Caco-2 (cell line): ENCODE data around the gene CTNNA2. TPM values are rescaled to one million over a fixed set of nuclear protein-coding genes. Genes with fewer than 3 reads are reported as not detected.

Experiments used
- BruUV-seq: library from RNA; stranded (reverse); fragments of 400-500 nt; replicated peaks from 2 replicates; lab custom pipeline; 2021; lab: Mats Ljungman, UMichigan
- CTCF ChIA-PET: fragments of 300-600 bp; sonication (Branson Sonifier 250); formaldehyde crosslinking; loops from one replicate; lab custom pipeline; 2022; ENCODE audit warnings: antibody characterized with exemption; lab: Charles Lee
- POLR2A ChIA-PET: fragments of 300-600 bp; sonication (Branson Sonifier 250); formaldehyde crosslinking; loops from one replicate; lab custom pipeline; 2022; ENCODE audit warnings: antibody characterized with exemption; lab: Charles Lee
- DNase-seq, 2 experiments: peaks; one replicate each; pipeline versions ENCODE4 v3.0.0 to v3.0.0-alpha.2; 2020 to 2022
- H3K27me3 ChIP-seq: replicated peaks from 2 replicates; pipeline ENCODE4 v1.6.0; 2011; ENCODE audit warnings: low read length; ENCODE audit not compliant: control insufficient read depth, insufficient read depth
- H3K36me3 ChIP-seq: 2 replicates; pipeline ENCODE4 v1.5.1; 2011; ENCODE audit warnings: low read length; ENCODE audit not compliant: control insufficient read depth, insufficient read depth
- H3K4me1 ChIP-seq: fragments of 250-450 bp; sonication (Bioruptor Pico); 2 replicates; pipeline ENCODE4 v1.5.1; 2020; ENCODE audit warnings: mild to moderate bottlenecking
- H3K4me3 ChIP-seq: 2 replicates; pipeline ENCODE4 v1.5.1; 2011; ENCODE audit warnings: low read depth, mild to moderate bottlenecking, control low read depth, low read length
- H3K9me3 ChIP-seq: fragments of 250-450 bp; sonication (Bioruptor Pico); 2 replicates; pipeline ENCODE4 v1.5.1; 2020; ENCODE audit warnings: mild to moderate bottlenecking, moderate library complexity
- H3K27ac Mint-ChIP-seq: one replicate; pipeline ENCODE4 v1.8.0; 2022; ENCODE audit warnings: mixed read lengths; ENCODE audit not compliant: unreplicated experiment
- H3K27me3 Mint-ChIP-seq: one replicate; pipeline ENCODE4 v1.8.0; 2022; ENCODE audit warnings: mixed read lengths; ENCODE audit not compliant: insufficient read depth, unreplicated experiment
- H3K36me3 Mint-ChIP-seq: one replicate; pipeline ENCODE4 v1.8.0; 2022; ENCODE audit warnings: mild to moderate bottlenecking, mixed read lengths; ENCODE audit not compliant: insufficient read depth, unreplicated experiment
- H3K4me1 Mint-ChIP-seq: one replicate; pipeline ENCODE4 v1.8.0; 2022; ENCODE audit warnings: low read depth, mixed read lengths; ENCODE audit not compliant: unreplicated experiment
- H3K4me3 Mint-ChIP-seq: one replicate; pipeline ENCODE4 v1.8.0; 2022; ENCODE audit warnings: mild to moderate bottlenecking, moderate library complexity, mixed read lengths; ENCODE audit not compliant: unreplicated experiment
- H3K9me3 Mint-ChIP-seq: one replicate; pipeline ENCODE4 v1.8.0; 2022; ENCODE audit warnings: mixed read lengths; ENCODE audit not compliant: unreplicated experiment
- intact Hi-C: fragments of 100-400 bp; cut with micrococcal nuclease; formaldehyde crosslinking; loops from one replicate; pipeline ENCODE4 v1.10.0; 2022; ENCODE audit not compliant: unreplicated experiment
- total RNA-seq: library from RNA; stranded (reverse); gene quantifications from 2 replicates; pipeline ENCODE4 v1.2.3, GENCODE V29; 2022
- TF ChIP-seq, protein P1 (sequence below), 2 experiments: fragments of 200-600 bp in 1 of 2; IDR thresholded peaks; 1 replicate in 1 of 2; 2 replicates in 1 of 2; pipeline versions ENCODE4 v1.5.1 to v1.8.0; 2011 to 2022; ENCODE audit warnings: antibody characterized with exemption in 1 of 2, control low read depth in 1 of 2, inconsistent platforms in 1 of 2, low read depth in 1 of 2, low read length in 1 of 2, mild to moderate bottlenecking in 1 of 2, moderate library complexity in 1 of 2; ENCODE audit not compliant: insufficient read depth in 1 of 2, severe bottlenecking in 1 of 2, unreplicated experiment in 1 of 2

CTNNA2 gene
- total RNA-seq, 1 experiment from 2014 or later: not detected

DNA sequence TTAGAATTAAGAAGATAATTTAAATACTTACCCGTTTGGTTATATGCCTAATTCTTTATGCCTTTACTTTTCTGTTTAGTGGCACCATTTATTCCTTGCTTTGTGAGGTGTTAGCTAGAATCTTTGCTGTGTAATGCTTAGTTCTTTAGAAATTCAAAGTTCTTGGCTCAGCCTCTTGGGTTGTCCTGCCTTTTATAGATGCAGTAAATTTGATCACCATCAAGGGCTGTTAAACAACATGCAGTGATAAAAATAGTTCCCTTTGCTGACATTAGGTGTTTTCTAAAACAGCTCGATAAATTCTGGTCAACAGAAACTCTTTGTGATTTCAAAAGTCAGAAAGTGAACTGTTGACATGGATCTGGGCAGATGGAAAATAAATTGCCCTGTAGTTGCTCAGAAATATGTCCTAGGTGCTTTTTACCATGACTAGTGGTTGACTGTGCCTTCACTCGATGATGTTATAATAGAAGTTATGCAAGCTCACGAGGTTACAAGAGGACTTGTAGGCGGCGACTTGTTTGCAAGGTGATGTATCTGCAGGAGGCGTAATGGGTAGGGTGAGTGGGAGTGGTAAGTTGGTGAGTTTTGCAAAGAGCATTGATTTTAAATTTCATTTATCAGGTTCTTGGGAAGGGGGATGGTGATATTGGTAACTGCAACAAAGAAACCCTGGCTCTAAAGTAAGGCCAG lies 739.6 kb downstream of the CTNNA2 start:
- Mint-ChIP-seq H3K9me3 (peaks cover 10% of the 10 kb centered on the region), H3K4me3 (no peak overlapping the region), H3K36me3 (no peaks in the 10 kb centered on the region), H3K4me1 (no peaks in the 10 kb centered on the region), H3K27me3 (no peaks in the 10 kb centered on the region), H3K27ac (no peak overlapping the region)
- no peaks in the 10 kb centered on the region for H3K9me3 ChIP-seq
- no peaks in the 10 kb centered on the region for H3K27me3 ChIP-seq
- TF ChIP-seq, protein P1, sequence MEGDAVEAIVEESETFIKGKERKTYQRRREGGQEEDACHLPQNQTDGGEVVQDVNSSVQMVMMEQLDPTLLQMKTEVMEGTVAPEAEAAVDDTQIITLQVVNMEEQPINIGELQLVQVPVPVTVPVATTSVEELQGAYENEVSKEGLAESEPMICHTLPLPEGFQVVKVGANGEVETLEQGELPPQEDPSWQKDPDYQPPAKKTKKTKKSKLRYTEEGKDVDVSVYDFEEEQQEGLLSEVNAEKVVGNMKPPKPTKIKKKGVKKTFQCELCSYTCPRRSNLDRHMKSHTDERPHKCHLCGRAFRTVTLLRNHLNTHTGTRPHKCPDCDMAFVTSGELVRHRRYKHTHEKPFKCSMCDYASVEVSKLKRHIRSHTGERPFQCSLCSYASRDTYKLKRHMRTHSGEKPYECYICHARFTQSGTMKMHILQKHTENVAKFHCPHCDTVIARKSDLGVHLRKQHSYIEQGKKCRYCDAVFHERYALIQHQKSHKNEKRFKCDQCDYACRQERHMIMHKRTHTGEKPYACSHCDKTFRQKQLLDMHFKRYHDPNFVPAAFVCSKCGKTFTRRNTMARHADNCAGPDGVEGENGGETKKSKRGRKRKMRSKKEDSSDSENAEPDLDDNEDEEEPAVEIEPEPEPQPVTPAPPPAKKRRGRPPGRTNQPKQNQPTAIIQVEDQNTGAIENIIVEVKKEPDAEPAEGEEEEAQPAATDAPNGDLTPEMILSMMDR (IDR thresholded peaks at IDR 0.05; ENCODE audit: insufficient read depth in 1 of 2, low read depth in 1 of 2, low read length in 1 of 2, severe bottlenecking in 1 of 2, unreplicated experiment in 1 of 2): no peak
- ChIA-PET CTCF (interaction anchor here (0.6 kb wide), 1 partner anchor 415 kb away, joined by 4 read pairs; no protein-coding TSS in a partner anchor), POLR2A (no interaction called here)
- no peak overlapping the region for H3K4me3 ChIP-seq
- H3K36me3 ChIP-seq: no peaks in the 10 kb centered on the region
- no peaks in the 10 kb centered on the region for H3K4me1 ChIP-seq
- no TSS peak for BruUV-seq
- intact Hi-C loops: no loop called here
- DNase-seq: no peak

DNA sequence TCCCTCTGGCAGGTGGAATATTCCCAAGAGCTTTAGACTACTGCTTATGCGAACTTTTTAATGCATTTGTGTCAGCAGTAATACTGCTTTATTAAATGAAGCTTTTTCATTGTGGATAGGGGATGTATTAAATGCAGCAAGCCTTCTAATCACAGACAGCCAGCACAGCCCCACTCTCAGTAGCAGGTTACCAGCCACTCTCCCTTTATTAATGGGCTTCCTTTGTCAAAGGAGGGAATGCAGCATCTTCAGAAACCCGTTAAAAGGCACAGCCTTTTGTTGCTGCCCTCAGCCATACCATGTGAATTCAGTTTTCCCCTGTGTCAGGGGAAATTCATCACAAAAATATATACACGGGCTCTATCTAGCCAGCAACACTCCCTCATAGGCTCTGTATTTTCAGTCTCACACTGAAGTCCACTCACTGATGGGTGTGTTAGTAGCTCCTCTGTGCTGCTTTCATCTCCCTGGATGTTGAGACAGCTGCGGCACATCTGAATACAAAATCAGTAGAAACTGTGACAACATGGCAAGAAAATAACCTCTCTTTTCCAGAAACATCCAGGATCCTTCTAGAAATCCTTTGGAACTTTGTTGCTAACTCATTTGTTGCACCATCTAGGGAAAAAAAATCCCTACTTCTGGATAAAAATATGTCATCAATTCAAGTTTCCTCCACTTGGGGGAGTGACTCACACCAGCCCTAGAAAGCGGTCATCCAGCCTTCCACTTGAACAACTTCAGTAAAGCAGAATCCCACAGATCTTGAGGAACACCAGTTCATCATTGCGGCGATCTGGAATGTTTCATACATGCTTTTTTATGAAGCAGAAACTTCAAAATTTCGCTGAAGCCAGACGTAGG lies 743.3 kb downstream of the CTNNA2 start:
- TF ChIP-seq, protein P1 (IDR thresholded peaks at IDR 0.05; ENCODE audit: insufficient read depth in 1 of 2, low read depth in 1 of 2, low read length in 1 of 2, severe bottlenecking in 1 of 2, unreplicated experiment in 1 of 2): peak in 1 of 2 experiments; percentile 50
- no TSS peak for BruUV-seq
- Mint-ChIP-seq H3K9me3 (no peaks in the 10 kb centered on the region), H3K36me3 (no peaks in the 10 kb centered on the region), H3K27me3 (no peaks in the 10 kb centered on the region), H3K27ac (no peak overlapping the region), H3K4me3 (no peak overlapping the region), H3K4me1 (no peaks in the 10 kb centered on the region)
- no peaks in the 10 kb centered on the region for H3K9me3 ChIP-seq
- ChIA-PET POLR2A (no interaction called here), CTCF (no interaction called here)
- intact Hi-C loops: loop anchor here (1.0 kb wide), 1 partner anchor 243 kb away; no protein-coding TSS in a partner anchor
- DNase-seq: peak in 1 of 2 experiments; percentile 29
- H3K4me3 ChIP-seq: no peak overlapping the region
- no peaks in the 10 kb centered on the region for H3K4me1 ChIP-seq
- no peaks in the 10 kb centered on the region for H3K36me3 ChIP-seq
- no peaks in the 10 kb centered on the region for H3K27me3 ChIP-seq

- no peaks in the 10 kb centered on the region for H3K4me1 ChIP-seq
- H3K4me3 ChIP-seq: no peak overlapping the region
- H3K27me3 Mint-ChIP-seq: no peaks in the 10 kb centered on the region
- POLR2A ChIA-PET: no interaction called here
- BruUV-seq: no TSS peak
- H3K4me3 Mint-ChIP-seq: no peak overlapping the region
- H3K27ac Mint-ChIP-seq: no peak overlapping the region
- no peaks in the 10 kb centered on the region for H3K9me3 ChIP-seq
- CTCF ChIA-PET: no interaction called here
- TF ChIP-seq, protein P1 (IDR thresholded peaks at IDR 0.05; ENCODE audit: insufficient read depth in 1 of 2, low read depth in 1 of 2, low read length in 1 of 2, severe bottlenecking in 1 of 2, unreplicated experiment in 1 of 2): no peak
- no peaks in the 10 kb centered on the region for H3K9me3 Mint-ChIP-seq
- no peaks in the 10 kb centered on the region for H3K27me3 ChIP-seq
- intact Hi-C loops: loop anchor here (1.0 kb wide), 1 partner anchor 243 kb away; no protein-coding TSS in a partner anchor
- H3K4me1 Mint-ChIP-seq: no peaks in the 10 kb centered on the region
- no peaks in the 10 kb centered on the region for H3K36me3 ChIP-seq
- DNase-seq: no peak
- no peaks in the 10 kb centered on the region for H3K36me3 Mint-ChIP-seq
Measured at GRCh38 chr2:80256782-80257167, 743.9 kb downstream of the CTNNA2 start.
